GM21360 (cell line): ENCODE results near the gene PLD4.

ENCODE experiments used
- ATAC-seq: cut with Tn5 transposase; IDR thresholded peaks from one replicate; pipeline ENCODE4 v1.9.1; 2021; ENCODE audit warnings: mild to moderate bottlenecking, moderate library complexity; ENCODE audit not compliant: unreplicated experiment

Gene PLD4

DNA sequence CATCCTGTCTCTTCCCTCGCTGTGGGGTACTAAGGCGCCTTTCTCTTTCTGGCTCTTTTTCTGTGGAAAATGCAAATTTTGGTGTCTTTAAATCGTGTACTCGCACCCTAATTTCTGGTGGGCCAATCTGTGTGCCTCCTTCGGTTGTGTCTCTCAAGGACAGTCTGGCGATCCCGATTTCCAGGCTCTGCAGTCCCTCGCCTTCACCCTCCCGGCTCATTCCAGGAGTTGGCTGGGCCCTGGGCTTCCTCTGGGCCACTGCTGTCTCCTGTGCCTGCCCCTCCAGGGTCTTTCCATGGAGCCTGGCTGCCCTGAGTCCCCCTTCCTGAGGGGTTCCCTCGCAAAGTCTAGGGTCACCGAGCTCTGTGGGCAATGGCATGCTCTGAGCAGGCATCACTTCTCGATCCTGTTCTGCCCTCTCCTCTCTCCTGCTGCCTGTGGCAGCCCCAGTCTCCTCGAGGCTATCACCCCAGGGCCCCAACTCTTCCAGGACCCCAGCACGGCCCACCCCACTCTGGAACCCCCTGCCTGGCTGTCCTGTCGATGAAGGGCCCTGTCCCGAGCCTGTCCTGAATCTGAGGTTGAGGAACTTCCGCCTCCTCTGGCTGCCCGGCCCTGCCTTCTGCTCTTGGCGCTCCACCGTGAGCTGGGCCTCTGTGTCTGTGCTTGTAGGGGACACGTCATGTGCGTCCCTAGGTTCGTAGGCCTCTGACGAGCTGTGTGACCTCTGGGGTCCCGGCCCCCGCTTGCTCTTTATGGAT, 29.4 kb downstream of the PLD4 start:
- ATAC-seq = no peak

DNA sequence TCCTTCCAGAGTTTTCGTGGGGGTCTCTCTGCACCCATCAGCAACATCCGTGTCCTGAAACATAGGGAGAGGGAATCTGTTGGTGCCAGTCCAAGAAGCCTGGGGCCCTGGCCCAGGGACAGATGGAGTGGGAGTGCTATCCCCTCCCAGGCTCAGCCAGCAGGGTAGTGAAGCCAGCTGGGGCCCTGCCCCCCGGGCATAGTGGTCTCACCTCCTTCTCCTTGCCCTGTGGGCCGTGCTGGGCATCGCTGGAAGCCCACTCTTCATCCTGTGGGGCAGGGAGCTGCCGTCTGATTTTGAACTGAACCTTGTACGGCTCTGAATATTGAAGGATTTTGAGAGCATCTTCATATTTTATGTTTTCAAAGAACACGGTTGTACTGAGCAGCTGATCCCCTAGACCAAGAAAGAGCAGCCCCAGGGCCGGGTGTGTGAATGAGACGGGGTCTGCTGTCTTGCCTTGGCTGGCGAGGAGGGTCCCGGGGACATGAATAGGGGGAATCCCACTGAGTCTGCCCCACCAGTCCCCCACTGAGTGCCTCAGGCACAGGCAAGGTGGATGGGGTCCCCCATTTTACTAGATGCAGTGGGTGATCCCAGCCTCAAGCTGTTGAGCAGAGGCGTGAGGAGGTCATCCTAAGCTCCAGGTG, 30.2 kb downstream of the PLD4 start:
- no peak for ATAC-seq

DNA sequence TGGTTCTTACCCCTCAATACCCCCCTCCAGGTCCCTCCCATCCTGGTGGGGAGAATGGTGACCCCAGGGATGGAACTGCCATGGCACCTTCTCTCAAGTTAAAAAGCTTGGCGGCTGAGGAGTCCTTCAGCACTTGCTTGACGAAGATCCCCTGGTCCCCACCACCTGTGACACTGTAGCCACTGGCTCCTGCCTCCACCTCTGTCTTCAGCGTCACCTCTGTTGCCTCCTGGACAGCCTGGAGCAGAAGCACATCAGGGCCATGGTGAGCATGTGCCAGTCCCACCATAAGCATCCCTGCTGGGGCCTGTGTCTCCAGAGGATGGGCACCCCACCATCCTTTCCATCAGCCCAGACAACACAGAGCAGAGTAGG, 30.7 kb downstream of the PLD4 start:
- no peak for ATAC-seq

DNA sequence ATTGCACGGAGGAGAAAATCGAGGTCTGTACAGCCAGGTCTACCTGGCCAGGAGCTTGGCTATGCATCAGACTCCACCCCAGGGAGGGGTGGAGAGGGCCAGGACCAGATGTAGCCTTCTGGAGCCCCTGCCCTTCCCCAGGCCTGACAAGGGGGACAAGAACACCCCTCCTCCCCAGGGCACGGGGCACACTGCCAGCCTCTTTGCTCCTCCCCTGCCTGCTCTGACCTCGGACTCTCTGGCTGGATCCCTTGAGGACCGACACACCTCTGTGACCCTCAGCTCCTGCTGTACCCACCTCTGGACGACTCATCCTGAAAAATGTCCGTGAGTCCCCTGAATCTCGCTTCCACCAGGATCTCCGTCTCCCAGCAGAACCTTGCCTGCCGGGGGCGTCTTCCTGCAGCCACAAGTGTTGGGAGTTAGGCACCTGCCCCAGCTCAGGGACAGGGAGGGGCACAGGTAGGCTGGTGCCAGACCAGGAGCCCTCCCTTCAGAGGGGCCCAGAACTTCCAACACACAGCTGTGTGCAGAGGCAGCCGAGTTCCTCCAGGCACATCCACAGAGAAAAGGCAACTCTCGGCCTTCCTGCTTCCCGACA, 31.7 kb downstream of the PLD4 start:
- no peak for ATAC-seq

DNA sequence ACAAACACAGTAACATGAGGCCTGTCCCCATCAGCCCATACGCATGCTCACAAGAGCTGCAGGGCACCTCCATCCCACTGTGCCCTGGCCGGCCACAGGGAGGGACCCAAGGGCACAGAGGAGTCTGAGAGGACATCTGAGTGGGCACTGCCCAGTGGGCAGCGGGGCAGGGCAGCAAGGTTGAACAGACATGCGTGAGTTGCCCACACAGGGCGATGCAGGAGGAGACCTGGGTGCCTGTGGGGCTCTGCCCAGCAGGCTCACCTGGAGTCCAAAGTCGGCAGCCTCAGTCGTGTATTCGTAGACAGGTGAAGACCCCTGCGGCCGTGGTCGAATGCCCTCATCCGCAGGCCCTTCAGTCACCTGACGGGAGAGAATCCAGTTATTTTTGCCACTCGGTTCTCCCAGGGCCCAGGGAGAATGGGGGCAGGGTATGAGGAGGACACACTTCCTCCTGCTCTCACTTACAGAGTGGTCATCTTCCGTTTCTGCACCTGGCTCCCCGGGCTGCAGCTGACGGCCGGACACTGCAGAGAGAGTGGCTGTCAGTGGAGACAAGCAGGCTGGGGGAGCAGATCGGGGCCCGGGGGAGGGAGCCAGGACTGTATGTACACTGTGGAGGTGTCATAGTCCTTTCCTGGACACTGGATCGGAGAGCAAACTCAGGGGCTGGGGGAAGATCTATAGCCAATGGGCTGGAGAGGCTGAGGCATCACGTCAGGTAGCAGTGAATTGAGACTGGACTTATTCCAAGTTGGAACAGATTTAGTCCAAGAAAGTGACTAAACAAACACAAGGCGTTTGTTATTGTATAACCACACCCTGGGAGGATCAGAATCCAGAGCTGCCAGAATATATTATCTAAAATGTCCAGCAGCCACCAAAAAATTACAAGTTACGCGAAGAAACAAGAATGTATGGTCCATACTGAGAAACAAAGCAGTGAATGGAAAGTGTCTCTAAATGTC, 32.8 kb downstream of the PLD4 start:
- no peak for ATAC-seq

DNA sequence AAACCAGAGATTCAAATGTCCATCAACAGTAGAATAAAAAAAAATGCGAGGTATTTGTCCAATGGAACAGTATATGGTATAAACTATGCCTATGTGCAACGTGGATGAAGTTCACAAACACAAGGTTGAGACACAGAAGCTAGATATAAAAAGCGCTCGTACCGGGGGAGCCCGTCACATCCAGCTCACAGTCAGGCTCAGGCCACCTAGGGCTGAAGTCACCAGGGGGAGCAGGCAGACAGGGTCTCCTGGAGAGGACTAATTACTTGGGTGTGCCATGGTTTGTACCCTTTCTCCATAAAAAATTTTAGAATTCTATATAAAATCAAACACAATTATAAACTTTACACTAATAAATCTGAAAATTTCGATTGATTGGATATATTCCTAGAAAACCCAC, 39.9 kb downstream of the PLD4 start:
- ATAC-seq = no peak

DNA sequence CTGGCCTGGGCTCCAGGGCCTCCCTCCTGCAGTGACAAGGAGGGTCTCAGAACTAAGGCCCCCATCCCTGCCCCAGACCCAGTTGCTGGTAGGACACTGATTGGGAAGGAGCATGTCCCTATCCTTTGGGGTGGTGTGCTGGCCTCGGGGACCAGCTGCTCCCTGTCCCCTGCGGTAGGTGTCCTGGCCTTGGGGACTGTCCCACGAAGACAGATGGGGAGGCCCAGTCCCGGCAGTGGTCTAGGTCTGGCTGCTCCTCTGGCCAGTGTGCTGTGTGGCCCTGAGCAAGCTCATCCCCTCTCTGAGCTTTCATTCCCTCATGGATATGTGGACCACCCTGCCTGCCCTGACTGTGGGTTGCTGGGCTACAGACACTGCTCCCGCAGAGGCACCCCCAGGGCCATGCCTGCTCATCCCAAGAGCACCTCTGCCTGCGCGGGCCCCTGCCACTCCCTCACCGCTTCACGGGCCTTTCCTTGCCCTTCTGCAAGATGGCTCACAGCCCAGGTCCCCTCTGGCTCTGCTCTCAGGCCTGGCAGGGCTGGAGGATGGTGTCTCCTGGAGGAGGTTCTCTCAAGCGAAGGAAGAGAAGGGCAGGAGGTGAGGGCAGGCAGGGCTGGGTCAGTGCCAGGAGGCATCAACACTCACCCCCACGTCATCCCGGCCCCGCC, 41.0 kb downstream of the PLD4 start:
- no peak for ATAC-seq

DNA sequence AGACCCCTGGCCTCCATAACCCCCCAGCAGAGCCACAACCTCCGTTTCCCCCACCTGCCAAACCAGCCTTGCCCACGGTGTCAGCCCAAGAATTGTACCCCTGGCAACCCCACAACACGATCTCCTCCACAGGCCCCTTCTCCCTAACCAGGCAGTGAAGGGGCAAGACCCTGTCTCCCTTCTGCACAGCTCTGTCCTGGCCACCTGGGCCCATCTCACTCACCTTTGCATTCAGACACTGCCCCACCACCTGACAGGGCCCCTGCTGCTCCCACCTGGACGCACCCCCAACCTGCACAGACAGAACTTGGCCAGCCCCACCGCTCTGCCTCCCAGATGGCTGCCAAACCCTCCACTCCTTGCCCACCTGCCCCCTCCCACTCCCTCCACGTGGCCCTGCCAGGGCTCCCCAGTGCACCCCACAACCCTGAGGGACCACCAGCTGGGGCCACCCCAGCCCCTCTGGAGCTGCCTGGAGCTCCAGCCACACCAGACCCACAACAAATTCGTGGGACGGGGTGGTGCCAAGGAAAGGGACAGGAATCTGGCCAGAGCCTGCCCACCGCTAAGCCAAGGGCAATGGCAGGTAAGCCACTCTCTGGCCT, 41.7 kb downstream of the PLD4 start:
- no peak for ATAC-seq

DNA sequence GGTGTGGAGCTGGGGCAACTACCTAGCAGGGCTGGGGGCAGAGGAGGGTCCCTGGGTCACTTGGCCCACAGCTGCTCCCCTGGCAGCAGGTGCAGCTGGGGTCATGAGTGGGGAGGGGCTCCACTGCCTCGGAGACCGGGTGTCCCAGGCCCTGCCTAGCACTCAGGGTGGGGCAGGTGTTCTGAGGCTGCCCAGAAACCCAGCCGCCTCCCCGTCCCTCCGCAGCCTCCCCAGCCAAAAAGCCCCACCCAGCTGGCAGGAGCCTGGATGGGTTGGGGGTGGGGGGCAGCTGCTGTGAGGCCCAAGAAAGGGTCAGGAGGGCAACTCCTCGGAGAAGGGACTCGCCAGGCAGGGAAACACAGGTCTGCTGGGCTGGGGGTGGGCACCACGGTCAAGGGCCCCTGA, 42.3 kb downstream of the PLD4 start:
- ATAC-seq = no peak

DNA sequence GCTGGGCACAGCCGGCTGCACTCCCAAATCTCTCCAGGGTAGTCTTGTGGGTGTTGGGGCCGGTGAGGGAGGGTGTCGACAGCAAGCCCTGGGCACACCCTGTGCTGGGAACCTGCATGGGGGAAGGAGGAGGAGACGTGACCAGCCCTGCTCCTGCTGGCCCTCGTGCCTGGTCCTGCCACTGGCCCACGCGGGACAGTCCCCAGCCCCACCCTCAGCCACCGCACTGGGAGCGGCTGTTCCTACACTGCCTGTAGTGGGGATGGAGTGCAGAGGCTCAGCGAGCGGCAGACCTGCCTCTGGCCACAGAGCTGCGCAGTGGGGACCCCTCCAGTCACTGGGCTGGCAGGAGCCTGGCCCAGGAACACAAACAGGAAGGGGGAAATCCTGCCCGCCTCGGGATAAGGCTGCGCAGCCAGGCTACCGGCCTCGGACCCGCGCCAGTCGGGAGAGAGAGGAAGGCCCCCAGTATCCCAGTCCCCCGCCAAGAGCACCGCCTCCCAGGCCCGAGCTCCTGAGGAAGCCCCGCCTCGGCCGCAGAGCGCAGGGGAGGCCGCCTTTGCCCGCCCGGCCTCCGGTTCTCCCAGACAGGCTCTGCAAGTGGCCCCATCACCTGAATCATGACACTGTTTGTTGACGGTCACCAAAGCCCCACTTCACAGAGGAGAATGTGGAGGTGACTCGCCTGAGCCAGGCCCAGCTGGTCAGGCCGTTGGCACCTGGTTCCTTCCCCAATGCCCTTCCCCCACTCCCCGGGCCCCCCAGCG, 42.9 kb downstream of the PLD4 start:
- ATAC-seq = no peak

DNA sequence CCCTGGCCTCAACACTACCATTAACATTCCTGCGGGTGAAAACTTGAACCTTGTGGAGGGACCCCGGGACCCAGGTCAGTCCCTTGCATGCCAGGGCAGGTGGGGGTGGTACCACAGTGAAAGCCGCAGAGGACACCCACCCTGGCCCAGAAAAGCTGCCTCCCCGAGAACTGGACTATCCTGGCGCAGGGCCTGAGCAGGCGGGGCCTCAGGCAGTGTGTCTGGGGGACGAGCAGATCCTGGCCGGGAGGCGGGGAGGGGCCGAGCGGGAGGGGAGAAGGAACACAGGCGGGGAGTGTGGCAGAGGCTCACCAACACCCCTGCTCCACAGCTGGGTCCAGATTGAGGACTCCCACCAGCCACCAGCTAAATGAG, 43.5 kb downstream of the PLD4 start:
- ATAC-seq = no peak

DNA sequence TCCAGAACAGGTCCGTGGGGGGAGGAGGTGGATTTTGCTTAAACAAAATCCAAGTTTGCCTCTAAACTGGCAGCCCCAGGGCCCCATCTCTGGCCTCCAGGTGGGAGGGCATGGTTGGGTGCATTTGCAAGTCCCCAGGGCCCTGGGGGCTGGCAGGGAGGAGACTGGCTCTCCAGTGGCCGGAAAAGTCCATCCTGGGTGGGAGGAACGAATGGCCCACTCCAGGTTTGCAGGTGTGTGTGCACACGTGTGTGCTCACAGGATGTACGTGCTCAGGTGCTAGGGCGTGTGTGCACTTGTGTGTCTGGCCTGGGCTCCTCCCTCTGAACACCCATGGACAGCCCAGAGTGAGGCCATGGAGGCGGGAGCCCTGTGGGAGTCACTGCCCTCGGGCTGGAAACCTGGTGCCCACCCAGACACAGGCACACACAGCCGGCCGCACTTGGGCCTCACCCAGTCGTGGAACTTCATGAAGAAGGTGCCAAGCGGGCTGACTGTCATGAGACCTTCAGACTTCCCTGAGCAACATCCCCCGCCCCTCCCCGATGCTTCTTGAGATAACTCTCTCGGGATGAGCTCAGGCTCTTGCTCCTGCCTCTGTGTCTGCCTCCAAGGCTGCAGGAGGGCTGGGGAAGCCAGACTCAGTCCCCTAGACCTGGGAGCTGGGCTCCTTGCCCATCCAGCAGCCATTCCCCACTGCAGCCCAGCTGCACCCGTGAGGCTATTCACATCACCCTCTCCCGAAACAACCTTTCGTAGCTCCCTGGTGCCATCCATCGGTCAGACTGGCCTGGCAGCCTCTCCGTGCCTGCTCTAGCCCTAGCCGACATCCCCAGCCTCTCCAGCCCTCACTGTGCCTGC, 44.1 kb downstream of the PLD4 start:
- ATAC-seq = no peak

DNA sequence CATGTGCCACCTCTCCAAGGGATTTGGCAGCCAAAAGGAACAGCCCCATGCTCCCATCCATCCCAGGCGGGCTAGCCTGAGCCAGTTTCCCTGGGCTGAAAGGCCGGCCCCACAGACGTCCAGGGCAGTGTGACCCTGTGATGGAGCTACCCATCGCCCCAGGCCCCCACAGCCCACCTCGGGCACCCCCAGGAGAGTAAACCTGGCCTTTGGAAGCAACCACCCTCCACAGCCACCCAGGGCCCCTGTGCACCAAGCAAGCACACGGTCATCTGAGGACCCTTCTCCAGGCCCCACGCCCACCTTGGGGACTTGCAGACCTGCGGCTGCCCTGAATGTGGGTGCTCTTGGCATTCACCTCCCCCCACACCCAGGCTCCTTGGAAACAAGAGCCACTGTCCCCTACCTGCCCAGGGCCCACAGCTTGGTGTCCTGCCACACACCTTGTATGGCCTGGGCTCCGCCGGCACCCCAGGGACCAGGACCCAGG, 45.1 kb downstream of the PLD4 start:
- ATAC-seq = no peak

DNA sequence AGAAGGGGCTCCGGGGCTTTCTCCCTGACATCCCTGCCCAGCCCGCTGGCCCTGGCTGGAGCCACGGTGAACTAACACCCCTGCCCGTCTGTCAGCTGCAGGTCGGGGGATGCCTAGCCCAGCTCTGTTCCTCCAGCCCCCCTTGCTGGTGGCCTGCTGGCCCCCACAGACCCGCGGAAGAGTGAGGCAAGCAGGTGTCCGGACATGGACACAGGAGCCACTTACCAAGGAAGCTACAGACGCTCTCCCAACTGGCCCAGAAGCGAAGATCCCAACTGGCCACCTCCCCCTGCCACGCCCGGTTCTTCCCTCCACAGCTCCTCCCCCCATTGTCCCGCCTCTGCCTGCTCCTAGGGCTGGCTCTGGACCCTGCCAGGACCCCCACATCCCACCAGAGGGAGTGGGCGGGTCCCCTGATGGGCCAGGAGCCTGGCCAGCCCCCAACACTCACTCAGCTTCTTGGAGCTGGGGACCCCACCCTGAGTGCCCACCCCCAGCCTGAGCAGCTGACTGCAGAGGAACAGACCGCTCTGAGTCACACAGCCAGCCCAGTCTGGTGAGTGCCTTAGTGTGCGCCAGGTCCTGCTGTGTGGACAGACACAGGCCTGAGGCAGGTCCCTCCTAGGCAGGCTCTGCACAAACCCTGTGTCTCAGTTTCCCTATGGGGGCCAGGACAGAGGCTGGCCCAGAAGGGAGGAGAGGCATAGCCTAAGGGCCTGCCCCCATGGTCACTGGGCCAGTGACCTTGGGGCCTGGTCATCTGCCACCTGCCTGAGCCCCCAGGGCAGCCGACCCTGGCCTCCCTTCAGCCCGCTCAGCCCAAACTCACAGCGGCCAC, 45.8 kb downstream of the PLD4 start:
- no peak for ATAC-seq

DNA sequence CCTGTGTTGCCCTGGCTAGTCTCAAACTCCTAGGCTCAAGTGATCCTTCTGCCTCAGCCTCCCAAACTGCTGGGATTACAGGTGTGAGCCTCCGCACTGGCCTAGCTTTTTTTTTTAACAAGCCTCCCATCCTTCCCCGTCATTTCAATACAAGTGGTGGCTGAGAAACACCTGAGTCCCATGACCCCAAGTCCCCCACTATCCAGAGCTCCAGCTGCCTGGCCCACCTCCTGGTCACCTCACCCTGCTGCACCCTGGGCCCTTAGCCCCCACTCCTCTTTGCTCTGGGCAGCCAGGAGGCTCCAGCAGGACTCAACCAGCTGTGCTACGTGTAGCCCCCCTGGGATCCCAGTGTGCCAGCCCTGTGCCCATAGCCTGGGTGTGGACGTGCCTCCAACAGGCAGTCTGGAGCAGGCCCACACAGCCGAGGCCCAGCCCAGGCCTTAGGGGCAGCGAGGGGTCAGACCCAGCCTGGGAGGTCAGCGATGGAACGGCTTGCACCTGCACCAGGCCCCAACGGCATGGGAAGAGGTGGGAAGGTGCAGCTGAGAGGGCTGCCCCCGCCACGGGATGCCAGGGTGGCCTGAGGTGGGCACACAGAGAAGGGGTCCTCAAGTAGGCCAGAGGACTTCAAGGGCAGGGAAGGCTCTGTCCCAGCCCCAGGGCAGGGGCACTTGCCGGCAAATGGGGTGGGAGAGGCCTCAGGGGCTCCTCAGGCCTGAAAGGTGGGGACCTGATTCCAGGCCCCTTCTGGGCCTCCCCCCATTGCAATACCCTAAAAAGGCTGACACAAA, 47.0 kb downstream of the PLD4 start:
- no peak for ATAC-seq

DNA sequence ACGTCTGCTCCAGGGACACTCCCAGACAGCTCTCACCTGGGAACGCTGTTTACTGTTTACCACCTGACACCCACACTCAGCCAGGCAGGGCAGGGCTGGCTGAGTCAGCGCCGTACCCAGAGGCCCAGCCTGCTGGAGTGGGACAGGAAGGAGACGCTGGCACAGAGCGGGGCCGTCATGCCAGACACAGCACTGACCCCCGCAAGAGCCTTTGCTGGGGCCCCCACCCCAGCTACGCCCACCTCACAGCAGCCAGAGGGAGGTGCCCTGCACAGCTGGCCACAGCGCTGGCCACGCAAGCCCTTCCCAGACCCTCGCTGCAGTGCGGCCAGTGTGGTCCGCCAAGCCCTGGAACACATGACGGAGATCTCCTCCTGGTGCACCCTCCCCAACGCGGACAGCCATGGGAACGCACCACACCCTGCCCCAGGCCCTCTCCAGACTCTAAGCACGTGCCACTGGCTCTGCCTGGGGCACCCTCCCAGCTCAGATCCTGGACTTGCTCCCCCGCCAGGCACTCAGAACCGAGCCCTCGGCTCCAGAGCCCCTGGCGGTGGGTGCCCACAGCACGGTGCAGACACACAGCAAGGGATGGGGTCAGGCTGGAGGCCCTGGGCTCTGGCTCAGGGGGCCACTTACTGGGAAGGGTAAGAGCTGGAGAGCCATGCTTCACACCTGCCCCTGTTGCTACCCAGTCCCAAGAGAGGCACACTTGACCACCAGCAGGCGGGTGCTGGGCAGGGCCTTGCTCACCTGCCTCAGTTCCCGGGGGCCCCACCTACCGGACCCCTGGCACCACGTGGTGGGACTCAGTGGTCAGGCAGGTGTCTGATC, 47.8 kb downstream of the PLD4 start:
- no peak for ATAC-seq
